Hematopoietic multipotent progenitor cell treated with erythropoietin and hydrocortisone succinate and interleukin-3 and kit ligand, for 15 days (in vitro differentiated cells): Measurements from ENCODE around the gene DLEC1.

Experiments used
- DNase-seq: peaks from one replicate; pipeline ENCODE4 v3.0.0-alpha.2; 2015; ENCODE audit warnings: low spot score

The DLEC1 gene, protein sequence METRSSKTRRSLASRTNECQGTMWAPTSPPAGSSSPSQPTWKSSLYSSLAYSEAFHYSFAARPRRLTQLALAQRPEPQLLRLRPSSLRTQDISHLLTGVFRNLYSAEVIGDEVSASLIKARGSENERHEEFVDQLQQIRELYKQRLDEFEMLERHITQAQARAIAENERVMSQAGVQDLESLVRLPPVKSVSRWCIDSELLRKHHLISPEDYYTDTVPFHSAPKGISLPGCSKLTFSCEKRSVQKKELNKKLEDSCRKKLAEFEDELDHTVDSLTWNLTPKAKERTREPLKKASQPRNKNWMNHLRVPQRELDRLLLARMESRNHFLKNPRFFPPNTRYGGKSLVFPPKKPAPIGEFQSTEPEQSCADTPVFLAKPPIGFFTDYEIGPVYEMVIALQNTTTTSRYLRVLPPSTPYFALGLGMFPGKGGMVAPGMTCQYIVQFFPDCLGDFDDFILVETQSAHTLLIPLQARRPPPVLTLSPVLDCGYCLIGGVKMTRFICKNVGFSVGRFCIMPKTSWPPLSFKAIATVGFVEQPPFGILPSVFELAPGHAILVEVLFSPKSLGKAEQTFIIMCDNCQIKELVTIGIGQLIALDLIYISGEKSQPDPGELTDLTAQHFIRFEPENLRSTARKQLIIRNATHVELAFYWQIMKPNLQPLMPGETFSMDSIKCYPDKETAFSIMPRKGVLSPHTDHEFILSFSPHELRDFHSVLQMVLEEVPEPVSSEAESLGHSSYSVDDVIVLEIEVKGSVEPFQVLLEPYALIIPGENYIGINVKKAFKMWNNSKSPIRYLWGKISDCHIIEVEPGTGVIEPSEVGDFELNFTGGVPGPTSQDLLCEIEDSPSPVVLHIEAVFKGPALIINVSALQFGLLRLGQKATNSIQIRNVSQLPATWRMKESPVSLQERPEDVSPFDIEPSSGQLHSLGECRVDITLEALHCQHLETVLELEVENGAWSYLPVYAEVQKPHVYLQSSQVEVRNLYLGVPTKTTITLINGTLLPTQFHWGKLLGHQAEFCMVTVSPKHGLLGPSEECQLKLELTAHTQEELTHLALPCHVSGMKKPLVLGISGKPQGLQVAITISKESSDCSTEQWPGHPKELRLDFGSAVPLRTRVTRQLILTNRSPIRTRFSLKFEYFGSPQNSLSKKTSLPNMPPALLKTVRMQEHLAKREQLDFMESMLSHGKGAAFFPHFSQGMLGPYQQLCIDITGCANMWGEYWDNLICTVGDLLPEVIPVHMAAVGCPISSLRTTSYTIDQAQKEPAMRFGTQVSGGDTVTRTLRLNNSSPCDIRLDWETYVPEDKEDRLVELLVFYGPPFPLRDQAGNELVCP (N-terminal part only)

DNA sequence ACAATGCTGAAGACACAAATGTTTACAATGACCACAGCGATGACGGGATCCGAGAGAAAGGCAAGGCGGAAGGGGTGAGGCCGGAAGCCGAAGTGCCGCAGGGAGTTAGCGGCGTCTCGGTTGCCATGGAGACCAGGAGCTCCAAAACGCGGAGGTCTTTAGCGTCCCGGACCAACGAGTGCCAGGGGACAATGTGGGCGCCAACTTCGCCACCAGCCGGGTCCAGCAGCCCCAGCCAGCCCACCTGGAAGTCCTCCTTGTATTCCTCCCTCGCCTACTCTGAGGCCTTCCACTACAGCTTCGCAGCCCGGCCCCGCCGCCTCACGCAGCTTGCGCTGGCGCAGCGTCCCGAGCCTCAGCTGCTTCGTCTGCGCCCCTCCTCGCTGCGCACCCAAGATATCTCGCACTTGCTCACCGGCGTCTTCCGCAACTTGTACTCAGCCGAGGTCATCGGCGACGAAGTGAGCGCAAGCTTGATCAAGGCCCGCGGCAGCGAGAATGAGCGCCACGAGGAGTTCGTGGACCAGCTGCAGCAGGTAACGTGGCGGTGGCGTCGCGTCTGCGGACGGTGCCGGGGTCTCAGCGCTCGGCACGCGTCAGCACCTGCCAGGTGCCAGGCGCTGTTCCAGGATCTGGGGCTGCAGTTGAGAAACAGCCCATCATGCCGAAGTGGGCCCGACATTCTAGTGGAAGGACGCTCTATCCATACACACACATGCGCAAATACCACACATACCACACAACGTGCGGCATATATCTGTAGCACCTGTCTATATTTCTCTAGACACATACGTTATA lies at the start of gene DLEC1:
Gene DLEC1 (plus strand): TSS at position 108 of the 798 bp plus-strand sequence. CDS start 18 bp downstream, at position 126.
- DNase-seq = no peak

DNA sequence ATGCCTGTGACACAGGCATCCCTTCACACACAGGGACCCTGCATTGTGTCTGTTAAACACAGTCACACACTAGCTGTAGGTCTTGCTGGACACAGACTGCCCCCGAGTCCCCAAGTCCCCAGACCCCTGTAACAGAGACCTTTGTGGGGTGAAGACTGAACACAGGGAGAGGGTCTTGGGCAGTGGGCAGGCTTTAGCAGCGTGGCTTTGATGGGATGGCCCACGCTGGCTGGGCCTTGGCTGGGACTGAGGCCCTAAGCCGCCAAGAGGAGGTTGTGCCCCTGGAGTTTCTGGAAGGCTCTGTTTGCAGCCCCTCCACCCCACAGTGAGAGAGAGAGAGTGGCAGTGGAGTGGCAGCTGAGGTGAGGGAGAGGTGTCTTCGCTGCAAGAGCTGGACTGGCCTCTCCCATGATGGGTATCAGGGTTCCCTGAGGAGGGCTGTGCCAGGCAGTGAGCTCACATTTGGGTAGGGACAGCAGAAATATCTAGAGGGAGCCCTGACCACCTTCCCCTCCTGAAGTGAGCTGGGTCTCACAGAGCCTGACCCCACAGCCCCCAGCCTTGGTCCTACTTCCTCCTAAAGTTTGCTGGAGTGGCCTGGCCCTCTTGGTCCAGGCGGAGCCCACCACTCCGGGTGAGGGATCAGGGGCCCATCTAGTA lies 49.1 kb upstream of the DLEC1 start:
- no peak for DNase-seq

DNA sequence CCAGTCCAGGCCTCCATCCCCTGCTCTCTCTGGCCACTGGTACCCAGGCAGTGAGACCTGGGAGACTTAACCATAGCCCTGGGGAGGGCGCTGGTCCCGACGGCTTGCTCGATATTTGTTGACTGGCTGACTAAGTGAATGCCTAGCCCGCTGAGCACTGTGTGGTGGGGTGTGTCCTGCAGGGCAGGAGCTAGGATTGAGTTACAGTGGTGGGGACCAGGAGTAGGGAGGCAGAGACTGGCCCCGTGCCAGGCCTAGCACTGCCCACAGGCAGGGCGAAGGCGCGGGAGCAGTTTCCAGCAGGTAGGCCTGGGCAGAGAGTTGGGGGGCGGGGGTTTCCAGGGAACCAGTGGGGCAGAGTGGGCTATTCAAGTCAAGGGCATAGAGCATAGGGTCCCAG lies 48.5 kb upstream of the DLEC1 start, which contains the start of gene VILL:
Gene VILL (plus strand): TSS at position 260 of the 400 bp plus-strand sequence. CDS start 2,887 bp downstream, outside the sequence.
- no peak for DNase-seq

DNA sequence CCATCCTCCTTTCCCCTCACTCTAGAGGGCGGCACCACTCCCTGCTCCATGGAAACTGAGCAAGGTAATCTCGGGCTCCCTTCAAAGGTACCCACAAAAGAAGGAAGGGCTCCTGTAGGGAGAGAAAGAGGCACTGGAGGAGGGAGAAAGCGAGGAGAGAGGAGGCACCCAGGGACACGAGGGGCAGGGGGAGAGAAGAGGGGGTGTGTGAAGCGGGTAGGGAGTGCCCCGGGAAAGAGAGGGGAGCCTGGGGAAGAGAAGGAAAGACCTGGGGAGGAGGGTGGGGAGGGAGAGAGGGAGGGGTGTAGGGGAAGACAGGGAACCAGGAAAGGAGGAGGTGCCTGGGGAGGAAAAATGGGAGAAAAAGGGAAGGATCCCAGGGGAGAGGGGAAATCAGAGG lies 47.9 kb upstream of the DLEC1 start:
- no peak for DNase-seq

DNA sequence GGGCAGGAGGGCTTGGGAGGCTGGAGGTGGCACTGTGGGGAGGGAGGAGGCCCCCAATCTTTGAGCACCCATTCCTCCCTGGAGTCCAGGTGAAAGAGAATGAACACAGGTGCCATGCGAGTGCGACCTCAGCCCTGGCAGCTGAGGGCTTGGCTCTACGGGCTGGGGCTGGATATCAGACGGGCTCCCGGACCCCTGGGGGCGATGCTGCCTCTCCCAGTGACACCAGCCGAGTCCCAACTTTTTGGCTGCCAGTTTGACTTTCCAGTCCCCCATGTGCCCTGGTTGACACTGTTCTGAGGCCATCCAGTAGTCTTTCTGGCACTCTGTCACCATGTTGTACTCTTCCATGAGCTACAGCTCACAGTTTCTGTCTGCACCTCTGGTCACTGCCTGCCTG lies 47.2 kb upstream of the DLEC1 start:
- no peak for DNase-seq

DNA sequence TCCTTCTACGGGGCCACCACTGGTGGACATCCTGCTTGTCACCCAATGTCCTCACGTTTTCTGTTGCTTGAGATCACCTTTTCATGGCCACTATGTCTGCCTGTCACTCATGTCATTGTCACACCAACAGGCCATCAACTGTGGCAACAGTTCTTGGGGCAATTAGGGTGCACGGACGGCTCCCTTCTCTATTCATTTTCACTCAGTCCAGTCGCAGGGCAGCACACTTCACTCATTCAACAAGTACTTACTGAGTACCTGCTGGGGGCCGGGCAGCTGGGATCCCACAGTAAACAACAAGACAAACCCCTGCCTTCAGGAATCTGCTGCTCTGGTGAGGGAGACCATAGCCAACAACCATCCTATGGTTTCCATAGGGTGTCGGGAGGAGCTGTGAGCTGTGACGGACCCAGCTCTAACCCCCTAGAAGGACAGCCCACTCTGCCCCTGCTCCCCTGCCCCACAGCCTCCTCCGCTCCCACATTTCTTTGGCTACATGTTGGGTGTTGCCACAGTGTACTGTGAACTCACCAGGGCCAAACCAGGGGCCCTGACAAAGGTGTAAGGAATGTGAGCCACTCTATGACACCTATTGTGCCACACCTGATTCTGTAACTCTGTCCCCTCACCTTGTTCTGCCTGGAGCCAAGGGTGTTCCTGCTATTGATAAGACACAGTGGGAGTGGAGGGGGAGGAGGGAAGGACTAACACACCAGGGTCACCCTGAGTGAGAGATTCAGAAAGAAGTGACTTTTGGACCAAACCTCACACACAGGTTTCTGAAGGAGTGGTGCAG lies 46.5 kb upstream of the DLEC1 start:
- DNase-seq = no peak

DNA sequence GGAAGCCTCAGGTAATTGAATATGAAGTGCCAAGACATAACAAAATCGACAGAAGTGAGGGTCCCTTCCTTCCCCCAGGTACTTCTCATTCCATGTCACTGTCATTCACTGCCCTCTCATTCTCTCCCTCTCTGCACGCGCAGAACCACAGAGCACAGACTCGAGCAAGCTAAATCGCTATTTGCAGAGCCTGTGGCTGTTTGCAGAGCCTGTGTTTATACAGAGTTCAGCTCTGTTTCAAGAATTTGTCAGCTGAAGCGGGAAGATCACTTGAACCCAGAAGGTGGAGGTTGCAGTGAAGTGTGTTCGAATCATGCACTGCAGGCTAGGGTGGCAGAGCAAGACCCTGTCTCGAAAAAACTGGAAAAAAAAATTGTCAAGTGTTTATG lies 45.9 kb upstream of the DLEC1 start:
- DNase-seq = no peak

DNA sequence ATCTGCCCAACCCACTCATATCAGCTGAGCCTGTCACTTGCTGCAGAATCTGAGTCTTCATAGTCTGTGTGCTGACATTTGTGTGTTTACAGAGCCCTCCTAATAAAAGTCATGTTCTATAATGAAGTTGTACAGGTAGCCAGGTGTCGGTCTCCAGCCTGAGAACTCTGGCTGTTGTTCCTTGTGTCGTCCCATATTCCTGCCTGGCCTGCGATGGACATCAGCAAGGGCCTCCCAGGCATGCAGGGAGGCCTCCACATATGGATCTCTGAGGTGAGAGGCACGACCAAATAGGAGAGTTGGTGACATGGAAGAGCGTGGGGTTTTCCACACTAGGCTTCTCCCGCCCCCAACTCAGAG lies 45.6 kb upstream of the DLEC1 start:
- DNase-seq = no peak

DNA sequence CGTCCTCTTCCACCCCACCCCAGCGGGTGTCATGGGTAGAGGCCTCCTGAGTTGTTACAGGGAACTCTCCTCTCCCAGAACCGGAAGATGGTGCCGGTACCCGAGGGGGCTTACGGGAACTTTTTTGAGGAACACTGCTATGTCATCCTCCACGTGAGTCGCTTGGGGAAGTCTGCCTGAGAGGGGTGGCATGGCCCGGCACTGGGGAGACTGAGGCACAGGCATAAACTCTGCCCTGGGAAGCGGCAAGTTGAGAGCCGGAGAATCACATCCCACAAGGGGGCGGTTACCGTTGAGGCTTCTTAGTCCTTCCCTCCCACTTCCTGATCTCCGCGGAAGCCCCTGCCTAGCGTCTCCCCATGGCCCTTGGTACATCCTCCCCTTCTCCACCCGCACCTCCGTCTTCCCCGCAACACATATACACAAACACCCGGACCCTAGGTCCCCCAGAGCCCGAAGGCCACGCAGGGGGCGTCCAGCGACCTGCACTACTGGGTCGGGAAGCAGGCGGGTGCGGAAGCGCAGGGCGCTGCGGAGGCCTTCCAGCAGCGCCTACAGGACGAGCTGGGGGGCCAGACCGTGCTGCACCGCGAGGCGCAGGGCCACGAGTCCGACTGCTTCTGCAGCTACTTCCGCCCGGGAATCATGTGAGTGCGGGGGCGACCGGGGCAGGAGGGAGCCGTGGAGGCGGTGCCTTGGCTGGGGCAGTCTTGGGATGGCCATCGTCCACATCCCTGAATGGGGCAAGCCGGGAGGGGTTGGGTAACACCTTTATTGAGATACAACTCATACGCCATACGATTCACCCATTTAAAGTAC lies 45.0 kb upstream of the DLEC1 start:
- DNase-seq = peak; percentile 16

DNA sequence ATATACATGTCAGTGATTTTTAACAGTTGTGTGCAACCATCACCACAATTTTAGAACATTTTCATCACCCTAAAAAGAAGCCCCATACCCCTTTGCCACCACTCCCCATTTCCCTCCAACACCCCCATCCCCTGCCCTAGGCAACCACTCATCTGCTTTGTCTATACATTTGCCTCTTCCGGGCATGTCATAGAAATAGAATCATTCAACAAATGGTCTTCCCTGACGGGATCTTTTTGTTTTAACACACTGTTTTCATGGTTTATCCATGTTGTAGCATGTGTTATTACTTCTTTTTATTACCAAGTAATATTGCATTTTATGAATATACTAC lies 44.4 kb upstream of the DLEC1 start:
- no peak for DNase-seq

DNA sequence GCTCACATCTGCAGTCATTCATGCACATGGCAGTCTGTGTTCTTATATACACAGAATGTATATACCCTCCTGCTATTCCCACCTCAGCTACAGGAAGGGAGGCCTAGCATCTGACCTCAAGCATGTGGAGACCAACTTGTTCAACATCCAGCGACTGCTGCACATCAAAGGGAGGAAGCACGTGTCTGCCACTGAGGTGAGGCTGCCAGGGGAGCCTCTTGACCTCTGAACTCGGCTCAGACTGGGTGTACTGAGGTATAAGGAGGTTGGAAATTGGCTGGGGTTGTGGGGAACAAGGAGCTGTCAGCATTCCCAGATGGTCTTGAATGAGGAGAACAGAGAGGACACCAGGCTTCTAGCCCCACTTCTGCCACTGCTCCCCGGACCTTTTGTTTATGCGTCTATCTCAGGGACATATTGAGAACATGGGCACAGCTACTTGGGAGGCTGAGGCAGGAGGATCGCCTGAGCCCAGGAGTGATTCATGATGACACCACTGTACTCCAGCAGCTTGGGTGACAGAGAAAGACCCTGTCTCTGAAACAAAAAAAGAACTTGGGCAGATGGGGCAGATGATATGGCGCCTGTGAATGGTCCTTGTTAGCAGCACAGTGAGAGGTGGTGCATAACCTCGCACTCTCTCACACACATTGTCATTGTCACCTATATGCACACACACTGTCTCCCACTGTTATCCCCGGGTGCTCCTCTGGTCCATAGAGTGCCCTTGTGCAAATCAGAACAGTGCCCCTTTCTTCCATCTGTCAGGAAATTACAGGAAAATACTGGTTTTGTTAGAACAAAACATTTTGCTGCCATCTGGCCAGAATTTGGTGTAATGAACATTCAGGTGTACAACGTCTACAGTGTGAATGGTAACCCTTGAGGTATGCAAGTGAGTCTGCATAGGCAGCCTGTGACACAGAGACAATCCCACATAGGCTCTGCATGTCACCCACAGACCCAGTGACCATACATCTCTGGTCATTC lies 43.1 kb upstream of the DLEC1 start:
- no peak for DNase-seq

DNA sequence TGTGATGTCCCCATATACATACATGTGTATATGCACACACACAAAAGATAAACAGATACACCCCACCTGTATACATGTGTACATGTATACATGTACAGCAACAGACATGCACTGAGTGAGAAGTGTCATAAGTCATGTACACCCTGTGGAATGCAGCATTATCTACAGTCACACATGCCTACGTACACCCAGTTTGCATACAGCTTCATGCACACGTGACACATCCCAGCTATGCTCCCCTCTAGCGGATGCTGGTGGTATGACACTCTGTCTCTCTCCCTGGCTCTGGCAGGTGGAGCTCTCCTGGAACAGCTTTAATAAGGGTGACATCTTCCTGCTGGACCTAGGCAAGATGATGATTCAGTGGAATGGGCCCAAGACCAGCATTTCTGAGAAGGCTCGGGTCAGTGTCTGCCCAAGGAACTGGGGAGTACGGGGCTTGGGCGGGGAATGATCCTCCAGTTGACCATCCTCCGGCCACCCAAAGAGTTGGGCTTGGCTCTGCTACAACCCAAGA lies 42.2 kb upstream of the DLEC1 start:
- peak; percentile 86 for DNase-seq

DNA sequence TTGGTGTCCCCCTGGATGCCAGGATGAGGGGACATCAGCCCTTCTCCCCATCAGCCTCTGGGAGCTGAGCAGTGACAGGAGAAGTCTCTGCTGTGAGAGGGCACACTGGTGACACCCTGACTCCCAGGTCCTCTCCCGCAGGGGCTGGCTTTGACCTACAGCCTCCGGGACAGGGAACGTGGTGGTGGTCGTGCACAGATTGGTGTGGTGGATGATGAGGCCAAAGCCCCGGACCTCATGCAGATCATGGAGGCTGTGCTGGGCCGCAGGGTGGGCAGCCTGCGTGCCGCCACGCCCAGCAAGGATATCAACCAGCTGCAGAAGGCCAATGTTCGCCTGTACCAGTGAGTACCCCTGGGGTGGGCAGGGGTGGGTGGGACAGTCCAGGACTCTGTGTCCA lies 41.7 kb upstream of the DLEC1 start:
- no peak for DNase-seq

DNA sequence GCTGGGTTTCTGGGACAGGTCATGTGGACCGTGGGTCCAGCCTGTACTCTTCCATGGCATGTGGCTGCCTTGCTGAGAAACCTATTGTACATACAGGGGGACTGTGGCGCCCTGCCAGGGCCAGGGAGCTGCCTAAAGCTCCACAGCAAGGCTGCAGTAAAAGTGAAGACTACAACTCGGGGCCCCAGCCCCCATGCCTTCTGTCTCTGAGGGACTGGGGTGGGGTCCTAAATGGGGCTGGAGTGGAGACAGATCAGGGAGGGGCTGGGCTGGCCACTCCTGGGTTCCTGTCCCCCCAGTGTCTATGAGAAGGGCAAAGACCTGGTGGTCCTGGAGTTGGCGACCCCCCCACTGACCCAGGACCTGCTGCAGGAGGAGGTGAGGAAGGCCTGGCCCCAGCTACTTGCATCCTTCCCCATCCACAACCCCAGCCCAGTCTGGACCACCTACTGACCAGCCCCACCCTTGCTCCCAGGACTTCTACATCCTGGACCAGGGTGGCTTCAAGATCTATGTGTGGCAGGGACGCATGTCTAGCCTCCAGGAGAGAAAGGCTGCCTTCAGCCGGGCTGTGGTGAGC lies 41.1 kb upstream of the DLEC1 start:
- DNase-seq = no peak

DNA sequence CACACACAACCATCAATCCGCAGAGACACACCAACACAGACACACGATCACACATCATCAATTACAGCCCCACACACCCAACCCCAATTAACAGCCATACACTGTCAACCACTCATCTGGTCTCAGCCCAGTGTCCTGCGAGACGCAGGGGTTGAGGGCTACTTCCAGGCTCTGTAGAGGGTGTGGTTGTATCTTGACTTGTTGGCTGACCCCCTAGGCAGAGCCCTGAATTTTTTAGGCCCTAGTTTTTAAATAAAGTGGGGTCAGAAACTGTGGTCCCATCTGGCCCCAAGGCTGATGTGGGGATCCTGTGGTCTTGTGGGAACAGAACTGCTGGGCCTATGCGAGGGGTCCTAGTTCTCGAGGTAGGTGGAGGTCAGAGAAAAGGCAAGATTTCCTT lies 39.2 kb upstream of the DLEC1 start:
- no peak for DNase-seq

DNA sequence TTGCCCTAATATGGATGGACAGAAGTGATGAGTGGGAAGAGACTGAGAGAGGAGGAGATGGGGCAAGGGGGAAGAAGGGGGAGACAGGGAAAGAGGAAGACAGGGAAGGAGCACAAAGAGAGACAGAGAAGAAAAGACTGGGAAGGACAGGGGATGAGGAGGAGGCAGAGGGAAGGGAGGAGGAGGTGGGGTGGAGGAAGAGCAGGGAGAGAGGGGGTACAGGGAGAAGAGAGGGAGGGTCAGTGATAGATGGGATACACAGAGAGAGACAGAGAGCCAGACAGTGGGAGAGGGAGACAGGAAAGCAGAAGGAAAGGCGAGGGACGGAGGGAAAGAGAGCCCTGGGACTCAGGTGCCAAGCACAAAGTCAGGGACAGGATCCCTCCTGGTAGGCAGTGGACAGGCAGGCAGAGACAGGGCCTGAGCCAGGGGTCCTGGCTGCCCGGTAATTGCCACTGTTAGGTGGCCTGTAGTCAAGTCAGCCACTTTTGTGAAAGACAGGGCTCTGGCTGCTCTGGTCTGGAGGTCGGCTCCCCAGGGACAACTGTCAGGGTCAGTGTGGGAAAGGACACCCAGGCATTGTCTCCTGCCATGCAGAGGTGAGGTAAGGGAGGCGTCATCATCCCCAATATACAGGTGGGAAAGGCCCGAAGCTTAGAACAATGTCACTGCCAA lies 38.6 kb upstream of the DLEC1 start:
- no peak for DNase-seq

DNA sequence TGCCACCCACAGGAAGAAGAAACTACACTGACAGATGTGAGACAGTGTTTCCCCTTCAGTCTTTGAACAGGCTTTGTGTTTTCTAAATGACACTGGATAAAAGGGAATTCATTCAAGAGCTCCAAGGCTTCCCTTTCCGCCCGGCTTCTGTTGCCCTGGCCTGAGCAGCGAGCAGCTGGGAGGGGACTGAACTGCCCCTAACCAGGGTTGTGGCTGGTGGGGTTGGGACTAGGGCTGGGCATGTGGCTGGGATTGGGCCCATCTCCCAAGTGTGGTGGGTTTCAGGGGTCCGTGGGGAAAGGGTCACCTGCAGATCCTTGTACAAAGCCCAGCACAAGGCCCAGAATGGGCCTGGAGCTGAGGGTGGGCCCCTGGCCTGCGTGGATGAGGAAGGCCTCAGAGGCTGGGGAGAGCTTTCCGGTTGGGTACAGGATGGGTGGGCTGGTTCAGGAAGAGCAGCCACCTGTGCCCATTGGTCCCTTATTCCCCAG lies 38.0 kb upstream of the DLEC1 start:
- DNase-seq = no peak
